Measurements from ENCODE around the gene TPCN2.
"Not testable (repeated sequence)": the region's sequence is repeated elsewhere in the genome, so short reads cannot be mapped to it uniquely, and the experiment has no call there.

TPCN2 gene

DNA sequence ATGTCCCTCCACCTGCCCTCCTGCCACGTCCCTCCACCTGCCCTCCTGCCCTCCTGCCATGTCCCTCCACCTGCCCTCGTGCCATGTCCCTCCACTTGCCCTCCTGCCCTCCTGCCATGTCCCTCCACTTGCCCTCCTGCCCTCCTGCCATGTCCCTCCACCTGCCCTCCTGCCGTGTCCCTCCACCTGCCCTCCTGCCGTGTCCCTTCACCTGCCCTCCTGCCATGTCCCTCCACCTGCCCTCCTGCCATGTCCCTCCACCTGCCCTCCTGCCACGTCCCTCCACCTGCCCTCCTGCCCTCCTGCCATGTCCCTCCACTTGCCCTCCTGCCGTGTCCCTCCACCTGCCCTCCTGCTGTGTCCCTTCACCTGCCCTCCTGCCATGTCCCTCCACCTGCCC, 28.2 kb downstream of the TPCN2 start:
- not testable (repeated sequence) for DNase-seq

DNA sequence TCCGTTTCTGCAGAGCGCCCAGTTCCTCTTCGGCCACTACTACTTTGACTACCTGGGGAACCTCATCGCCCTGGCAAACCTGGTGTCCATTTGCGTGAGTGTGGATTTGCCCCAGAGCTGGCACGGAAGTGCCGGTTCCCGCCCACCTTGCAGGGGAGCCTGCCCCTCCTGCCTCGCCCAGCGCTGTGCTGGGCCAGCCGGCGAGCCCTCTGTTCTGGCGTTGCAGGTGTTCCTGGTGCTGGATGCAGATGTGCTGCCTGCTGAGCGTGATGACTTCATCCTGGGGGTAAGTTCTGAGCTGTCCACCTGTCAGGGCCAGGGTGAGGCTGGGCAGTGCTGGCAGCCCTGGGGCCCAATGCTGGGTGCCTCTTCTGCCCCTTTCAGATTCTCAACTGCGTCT, 29.8 kb downstream of the TPCN2 start:
- DNase-seq, result no peak

DNA sequence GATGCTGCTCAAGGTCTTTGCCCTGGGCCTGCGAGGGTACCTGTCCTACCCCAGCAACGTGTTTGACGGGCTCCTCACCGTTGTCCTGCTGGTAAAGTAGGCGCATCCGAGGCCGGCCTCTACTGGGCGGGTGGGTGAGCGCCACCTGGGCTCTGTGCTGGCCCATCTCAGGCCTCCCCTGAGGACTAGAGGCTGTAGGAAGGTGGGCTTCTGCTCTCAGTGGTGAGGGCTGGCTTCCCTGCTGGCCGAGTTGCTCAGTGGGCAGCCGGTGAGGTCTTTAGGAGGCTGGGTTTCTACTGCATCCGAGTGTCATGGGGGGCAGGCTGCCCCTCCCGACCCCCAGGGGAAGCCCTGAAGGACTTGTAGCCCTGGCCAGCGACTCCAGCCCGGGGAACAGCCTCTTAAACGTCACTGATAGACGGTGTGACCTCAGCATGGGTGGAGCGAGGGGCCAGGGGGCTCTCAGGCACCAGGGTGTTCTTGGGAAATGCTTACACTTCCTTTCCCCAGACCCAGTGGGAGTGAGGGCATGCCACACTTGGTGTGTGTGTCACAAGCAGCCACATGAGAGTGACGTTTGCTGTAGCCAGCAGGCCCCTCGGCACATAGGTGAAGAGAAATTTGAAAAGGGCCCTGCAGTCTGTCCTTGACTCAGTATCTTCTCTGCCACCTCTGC, 30.3 kb downstream of the TPCN2 start:
- DNase-seq, result no peak

- DNase-seq, result no peak
Measured at GRCh38 chr11:69079661-69080256, 31.0 kb downstream of the TPCN2 start.

- DNase-seq, result no peak
Measured at GRCh38 chr11:69080257-69080995, 31.7 kb downstream of the TPCN2 start.

DNA sequence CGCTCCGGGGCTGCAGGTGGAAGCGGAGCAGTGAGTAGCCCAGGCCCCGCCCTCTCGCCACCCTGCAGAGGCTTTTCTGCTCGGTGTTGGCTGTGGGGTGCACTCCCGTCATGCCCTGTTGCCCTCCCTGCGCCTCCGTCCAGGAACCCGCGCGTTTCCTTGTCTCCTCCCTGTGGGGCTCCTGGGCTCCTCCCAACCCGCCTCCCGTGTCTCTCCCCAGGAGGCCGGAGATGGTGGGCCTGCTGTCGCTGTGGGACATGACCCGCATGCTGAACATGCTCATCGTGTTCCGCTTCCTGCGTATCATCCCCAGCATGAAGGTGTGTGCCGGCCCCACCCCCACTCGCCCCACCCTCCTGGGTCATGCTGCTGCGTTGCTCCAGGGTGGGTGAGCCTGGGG, 32.4 kb downstream of the TPCN2 start:
- no peak for DNase-seq

GRCh38 chr11:69083531-69084247, 35.0 kb downstream of the TPCN2 start:
- no peak for DNase-seq

DNA sequence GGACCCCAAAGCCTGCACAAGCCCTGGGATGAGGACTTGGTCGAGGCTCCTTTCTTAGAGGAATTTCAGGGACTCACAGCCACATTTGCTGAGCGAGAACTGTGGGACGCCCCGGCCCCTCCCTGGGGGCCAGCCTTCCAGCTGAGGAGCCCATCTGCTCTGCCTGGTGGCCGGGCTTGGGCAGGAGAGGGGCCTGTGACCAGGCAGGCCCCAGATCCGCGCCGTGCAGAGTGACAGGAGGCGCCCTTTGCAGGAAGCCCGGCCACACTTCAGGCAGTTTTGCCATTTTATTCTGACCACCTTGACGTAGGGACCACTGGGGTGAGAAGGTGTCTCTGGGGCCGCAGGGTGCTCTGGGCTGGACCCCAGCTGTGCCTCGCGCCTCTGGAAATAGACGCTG, 35.6 kb downstream of the TPCN2 start:
- DNase-seq, result no peak

GRCh38 chr11:69085490-69086095, 36.9 kb downstream of the TPCN2 start:
- no peak for DNase-seq

- no peak for DNase-seq
Measured at GRCh38 chr11:69086152-69087132, 37.7 kb downstream of the TPCN2 start.

DNA sequence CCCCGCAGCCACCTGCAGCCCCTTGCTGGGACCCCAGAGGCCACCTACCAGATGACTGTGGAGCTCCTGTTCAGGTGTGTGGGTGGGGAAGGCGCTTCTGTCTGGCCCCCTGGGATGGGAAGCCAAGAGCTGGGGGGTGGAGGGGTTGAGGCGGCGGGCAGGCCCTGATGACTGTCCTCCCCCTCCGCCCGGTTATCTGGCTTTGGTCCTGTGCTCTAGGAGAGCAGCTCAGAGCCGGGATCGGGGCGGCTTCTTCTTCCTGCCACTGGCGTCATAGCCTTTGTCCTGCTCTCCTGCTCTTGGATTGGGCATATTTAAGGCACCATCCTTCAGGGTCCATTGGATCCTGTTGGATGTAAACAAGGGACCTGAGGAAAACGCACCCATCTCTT, 38.4 kb downstream of the TPCN2 start:
- no peak for DNase-seq

DNA sequence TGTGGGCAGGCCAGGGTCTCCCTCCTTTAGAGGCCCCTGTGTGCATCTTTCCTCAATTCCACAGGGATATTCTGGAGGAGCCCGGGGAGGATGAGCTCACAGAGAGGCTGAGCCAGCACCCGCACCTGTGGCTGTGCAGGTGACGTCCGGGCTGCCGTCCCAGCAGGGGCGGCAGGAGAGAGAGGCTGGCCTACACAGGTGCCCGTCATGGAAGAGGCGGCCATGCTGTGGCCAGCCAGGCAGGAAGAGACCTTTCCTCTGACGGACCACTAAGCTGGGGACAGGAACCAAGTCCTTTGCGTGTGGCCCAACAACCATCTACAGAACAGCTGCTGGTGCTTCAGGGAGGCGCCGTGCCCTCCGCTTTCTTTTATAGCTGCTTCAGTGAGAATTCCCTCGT, 39.1 kb downstream of the TPCN2 start:
- DNase-seq, result no peak

DNA sequence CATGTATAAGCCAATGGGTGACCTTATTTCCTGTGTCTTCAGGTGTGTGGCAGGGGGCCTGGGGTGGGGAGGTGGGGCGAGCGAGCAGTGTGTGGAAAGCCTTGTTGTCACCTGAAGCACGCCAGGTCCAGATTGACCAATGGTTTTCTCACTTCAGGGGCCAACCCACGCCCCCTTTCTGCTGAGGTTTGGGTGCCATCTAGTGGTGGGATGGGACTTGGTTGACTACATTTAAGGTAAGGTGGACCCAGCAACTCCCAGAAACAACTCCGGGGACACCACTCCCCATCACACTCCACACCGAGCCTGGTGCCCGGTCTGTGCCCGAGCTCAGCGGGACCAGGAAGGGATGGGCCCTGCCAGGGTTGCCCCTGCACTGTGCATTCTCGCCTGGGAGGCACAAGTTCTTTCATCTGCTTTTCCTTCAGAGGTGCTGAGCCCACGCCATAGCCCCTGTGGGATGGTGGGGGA, 40.0 kb downstream of the TPCN2 start:
- peak; percentile 1 to 7 for DNase-seq

- no peak for DNase-seq
Measured at GRCh38 chr11:69089258-69089657, 40.5 kb downstream of the TPCN2 start.

GRCh38 chr11:69091638-69092165, 43.0 kb downstream of the TPCN2 start:
- DNase-seq, result no peak

DNA sequence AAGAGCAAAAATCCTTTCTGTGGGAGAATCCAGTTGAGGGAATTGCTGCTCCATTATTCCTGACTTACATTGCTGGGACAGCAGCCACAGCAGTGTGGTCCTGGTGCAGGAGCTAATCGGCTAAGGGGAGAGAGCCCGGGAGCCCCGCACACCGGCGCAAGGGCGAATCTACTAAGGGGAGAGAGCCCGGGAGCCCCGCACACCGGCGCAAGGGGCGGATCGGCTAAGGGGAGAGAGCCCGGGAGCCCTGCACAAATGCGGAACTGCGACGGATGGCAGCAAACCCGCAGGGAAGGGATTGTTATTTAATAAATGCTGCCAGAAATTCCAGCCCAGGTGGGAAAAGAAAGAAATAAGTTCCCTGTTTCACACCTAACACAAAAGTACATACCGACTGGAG, 43.5 kb downstream of the TPCN2 start:
- DNase-seq, result no peak

DNA sequence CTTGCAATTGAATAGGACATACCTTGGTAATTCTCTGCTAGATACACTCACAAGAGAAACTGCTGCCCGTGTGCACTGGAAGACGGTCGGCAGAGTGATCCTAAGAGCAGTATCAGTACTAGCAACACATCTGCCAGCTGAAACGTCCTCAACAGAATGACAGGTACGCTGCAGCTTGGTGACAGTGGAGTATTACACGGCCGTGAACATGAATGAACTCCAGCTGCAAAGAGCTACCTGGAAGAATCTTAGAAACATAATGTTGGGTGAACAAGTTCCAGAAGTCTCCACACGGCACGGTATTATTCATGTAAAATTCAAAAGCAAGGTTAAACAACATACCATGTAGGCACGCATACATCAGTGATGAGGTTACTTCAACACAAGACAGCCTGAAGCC, 44.4 kb downstream of the TPCN2 start:
- no peak for DNase-seq

DNA sequence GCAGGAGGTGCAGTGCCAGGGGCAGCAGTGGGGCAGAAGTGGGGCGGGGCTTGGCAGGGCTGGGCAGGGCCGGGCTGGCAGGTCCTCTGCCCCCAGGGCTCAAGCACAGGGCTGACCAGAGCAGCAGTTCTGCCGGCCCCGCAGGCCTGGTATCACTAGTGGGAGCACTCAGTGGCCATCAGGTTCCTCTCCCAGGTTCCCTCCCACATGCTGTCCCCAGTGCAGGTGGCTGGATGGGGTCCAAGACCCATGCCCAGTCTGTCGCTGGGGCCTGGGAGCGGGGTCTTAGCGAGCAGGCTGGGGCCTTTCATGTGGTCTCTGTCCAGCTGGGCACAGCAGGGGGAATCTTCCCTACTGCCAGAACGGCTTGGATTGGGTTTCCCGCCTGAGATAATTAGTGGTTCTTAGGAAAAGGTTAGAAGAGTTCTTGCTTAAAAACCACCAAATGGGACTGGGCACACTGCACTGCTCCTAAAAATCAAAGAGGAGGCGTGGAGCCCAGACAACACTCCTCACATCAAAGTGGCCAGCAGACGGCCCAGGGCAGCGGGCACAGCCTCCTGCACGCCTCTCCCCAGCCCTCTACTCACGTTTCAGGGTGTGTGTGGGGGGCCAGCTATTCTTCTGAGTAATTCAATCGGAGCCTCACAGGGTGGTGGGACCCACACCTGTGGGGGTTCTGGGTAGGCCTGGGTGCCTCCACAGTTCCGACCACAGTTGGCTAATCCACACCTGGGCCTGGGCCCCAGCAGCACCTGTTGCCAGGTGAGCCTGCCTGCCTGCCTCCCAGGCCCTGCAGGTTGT, 45.6 kb downstream of the TPCN2 start:
- no peak for DNase-seq

DNA sequence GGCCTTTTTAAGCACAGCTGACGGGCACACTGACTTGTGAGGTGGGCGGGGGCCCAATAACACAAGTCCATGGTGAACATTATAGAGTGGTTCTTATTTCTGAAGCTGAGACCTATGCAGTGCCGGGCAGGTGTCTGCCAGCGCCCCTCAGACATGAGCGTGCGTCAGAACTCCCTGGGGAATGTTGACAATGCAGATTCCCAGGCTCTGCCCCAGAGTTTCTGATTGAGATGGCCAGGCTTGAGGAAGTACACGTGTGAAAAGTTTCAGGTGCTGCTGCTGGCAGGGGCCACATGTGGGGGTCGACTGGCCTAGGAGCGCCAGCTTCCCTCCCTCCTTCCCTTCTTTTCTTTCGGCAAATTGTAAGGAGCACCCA, 46.2 kb downstream of the TPCN2 start:
- DNase-seq, result no peak

DNA sequence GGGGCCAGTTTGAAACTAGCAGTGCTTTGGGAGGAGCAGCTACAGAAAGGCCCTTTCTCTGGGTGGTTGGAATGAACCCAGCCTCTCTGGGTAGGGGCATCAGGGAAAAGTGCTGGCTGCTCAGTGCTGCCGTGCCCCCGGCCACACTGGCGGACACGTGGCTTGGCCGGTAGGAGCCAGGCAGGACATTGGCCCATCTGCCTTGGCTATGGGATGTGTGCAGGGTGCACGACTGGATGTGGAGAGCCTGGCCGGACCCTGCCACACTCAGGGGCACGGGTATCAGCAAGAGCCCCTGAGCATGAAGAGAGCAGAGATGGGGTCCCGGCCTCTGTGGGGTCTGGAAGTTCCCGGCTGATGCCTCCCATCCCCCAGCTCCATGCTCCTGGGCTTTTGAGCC, 46.6 kb downstream of the TPCN2 start:
- DNase-seq, result no peak

DNA sequence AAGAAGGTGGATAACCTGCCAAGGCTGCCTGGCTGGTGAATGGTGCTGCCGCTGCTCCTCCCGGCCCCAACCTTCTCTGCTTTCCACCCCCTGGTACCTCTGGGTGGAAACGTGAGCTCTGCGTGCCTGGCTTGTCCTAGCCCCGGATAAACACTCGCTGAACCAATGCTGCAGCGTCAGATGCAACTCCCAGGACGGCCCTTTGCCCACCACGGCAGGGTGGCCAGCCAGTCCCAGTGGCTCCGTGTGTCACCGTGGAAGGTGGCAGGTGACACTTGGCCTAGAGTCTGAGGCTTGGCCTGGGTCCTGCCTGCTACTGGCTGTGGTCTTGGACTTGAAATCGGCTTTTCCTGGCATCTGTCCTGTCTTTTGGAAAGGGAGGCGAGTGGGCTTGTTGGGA, 47.7 kb downstream of the TPCN2 start:
- no peak for DNase-seq

Measured in NCI-H187 (cell line).